HFF-Myc (cell line): Measurements from ENCODE around the gene CHRNA5.

Experiments used
- DNase-seq: peaks from one replicate; pipeline ENCODE4 v3.0.0-alpha.2; 2011; ENCODE audit warnings: low read depth; ENCODE audit errors: extremely low read depth
- H3K4me3 ChIP-seq: replicated peaks from 2 replicates; pipeline ENCODE4 v1.5.1; 2011; ENCODE audit warnings: low read depth, mild to moderate bottlenecking, control low read depth, low read length
- CTCF ChIP-seq: IDR thresholded peaks from 2 replicates; pipeline ENCODE4 v1.5.1; 2012; ENCODE audit warnings: mild to moderate bottlenecking, low read depth, low read length, control low read depth; ENCODE audit errors: missing control alignments

CHRNA5 gene

DNA sequence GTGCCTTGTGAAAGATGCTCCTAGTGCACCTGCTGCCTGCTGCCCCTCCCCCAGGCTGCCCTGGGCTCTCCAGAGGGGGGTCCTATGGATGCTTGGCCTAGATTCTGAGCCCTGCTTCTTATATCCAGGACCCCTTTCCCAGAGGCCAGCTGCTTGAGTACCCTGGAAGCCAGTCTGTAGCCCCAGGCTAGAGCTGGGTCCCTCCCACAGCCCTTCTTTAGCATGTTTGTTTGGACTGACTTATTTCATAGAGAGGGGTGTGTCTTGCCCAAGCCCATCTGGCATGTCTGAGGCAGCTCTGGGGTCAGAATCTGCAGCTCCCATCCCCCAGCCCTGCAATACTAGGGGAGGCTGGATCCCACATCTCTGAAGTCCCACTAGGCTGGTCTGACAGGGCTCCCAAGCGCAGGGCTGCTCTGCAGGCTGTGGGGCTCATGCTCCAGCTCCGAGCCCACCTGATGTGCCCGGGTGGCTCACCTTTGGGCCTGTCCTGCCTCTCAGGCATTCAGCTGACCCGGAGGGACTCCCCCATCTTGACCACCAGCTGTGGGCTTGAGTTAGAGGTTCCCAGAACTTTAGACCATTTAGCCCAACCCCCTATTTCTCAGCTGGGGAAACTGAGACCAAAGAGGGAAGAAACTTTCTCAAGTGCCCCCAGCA is 72.6 kb downstream of the CHRNA5 start:
- DNase-seq: no peak
- TF ChIP-seq CTCF: no peak
- H3K4me3 ChIP-seq: no peak overlapping the region

DNA sequence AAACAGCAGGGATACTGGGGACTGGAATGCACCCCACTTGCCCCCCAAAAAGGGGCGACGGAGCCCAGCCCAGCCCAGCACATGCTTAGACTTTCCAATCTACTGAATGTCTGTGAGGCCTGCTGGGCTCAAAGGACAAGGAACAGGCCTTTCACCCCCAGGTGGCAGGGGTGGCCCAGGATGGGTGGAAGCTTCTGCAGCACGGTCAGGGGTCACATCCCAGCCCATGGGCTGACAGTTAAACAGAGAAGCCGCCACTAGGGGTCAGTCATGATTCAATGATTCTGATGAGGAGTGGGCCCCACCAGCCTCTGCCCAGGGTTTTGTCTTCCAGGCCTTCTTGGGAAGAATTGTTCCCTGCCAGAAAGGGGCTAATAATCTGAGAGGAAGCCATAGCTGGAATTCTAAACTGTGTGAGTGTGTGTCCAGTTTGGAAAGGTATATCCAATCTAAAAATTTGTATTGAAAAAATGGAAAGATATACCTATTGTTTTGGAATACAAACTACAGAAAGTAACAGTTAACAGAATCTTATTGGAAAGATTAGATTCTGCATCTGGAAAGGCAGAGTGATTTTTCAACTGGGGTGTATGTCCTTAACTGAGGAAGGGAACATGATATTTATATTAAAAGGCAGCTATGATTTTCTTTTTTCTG is 73.5 kb downstream of the CHRNA5 start:
- no peak overlapping the region for H3K4me3 ChIP-seq
- peak; percentile 62 for TF ChIP-seq CTCF
- DNase-seq: no peak

DNA sequence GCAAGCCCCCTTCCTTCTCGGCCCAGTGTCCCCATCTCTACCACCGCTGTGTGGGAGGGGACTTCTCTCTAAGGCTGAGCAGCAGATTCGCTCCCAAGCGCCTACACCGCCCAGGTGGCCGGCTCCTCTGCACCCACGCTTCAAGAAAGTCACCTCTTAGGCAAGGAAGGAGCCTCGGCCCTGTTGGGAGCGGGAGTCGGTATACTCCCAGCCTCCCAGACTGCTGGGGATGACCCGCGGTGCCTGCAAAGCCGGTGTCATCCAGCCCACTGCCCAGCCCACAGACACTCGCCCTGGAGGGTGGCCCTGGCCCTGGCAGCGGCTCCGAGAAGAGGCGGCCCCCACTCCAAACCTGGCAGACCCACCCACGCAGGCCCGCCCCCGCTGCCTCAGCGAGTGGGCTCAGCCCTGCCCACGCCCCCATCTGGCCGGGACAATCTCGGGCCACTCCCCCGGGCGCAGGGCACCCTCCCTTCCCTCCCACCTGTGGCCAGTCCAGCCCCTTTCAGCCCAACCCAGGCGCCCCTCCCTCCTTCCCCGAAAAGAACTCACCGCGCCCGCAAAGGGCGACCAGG is 75.3 kb downstream of the CHRNA5 start:
- peak overlapping the region; percentile 32 for H3K4me3 ChIP-seq
- no peak for TF ChIP-seq CTCF
- DNase-seq: no peak

- TF ChIP-seq CTCF: no peak
- no peak for DNase-seq
- peak within 1 kb of the TSS; percentile 32 for H3K4me3 ChIP-seq
Observed at GRCh38 chr15:78641102-78641748, 75.9 kb downstream of the CHRNA5 start, which contains the start of gene CHRNB4. Gene CHRNB4, minus strand, starts transcription at chr15:78641210. Its CDS starts 77 bp downstream, at chr15:78641133.

GRCh38 chr15:78641749-78642275 is 76.5 kb downstream of the CHRNA5 start:
- no peak for DNase-seq
- H3K4me3 ChIP-seq: no peak overlapping the region
- TF ChIP-seq CTCF: no peak

DNA sequence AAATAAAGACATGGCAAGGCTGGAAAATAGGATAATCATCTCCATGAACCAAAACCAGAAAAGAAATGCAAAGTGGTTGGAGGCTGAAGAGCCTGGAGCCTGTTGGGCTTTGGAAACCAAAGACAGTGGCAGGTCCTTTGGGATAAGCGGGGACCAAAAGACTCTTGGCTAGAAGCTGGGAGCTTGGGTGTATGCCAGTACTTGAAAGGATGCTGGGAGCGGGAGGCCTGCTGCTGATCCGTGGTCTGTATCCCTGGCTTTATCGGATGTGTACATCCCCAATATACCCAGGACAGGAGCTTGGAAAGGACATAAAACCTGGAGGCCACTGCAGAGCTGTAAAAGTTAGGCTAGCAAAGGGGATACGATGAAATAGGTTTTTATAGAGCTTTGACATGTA is 77.0 kb downstream of the CHRNA5 start:
- no peak overlapping the region for H3K4me3 ChIP-seq
- no peak for DNase-seq
- TF ChIP-seq CTCF: no peak
